GM12864 (cell line): Measurements from ENCODE around the gene GCNT4.

ENCODE experiments used
- DNase-seq: peaks from one replicate; pipeline ENCODE4 v3.0.0-alpha.2; 2011; ENCODE audit warnings: low read depth
- H3K4me3 ChIP-seq: 2 replicates; pipeline ENCODE4 v1.5.1; 2011; ENCODE audit warnings: mild to moderate bottlenecking, low read depth, low read length, control low read depth
- CTCF ChIP-seq: IDR thresholded peaks from 2 replicates; pipeline ENCODE4 v1.5.1; 2011; ENCODE audit warnings: low read depth, mild to moderate bottlenecking, moderate library complexity, low read length, control low read depth, inconsistent platforms; ENCODE audit errors: missing control alignments

GCNT4 gene

GRCh38 chr5:75017971-75018370, 34.4 kb downstream of the GCNT4 start:
- no peak for DNase-seq
- no peak overlapping the region for H3K4me3 ChIP-seq
- no peak for TF ChIP-seq CTCF

- TF ChIP-seq CTCF: no peak
- DNase-seq: no peak
- H3K4me3 ChIP-seq: no peak overlapping the region
These were observed 35.5 kb downstream of the GCNT4 start for GRCh38 chr5:75016896-75017295.

GRCh38 chr5:75012748-75013147, 39.6 kb downstream of the GCNT4 start:
- DNase-seq: no peak
- no peak overlapping the region for H3K4me3 ChIP-seq
- TF ChIP-seq CTCF: no peak

- H3K4me3 ChIP-seq: no peak overlapping the region
- DNase-seq: no peak
- no peak for TF ChIP-seq CTCF
These were observed 41.5 kb downstream of the GCNT4 start for GRCh38 chr5:75010838-75011237.

- no peak for DNase-seq
- no peak overlapping the region for H3K4me3 ChIP-seq
- TF ChIP-seq CTCF: no peak
These were observed 42.6 kb downstream of the GCNT4 start for GRCh38 chr5:75009556-75010345.

- no peak for TF ChIP-seq CTCF
- H3K4me3 ChIP-seq: no peak overlapping the region
- DNase-seq: no peak
These were observed 45.2 kb downstream of the GCNT4 start for GRCh38 chr5:75006865-75007822.
